HG03064 (cell line): ENCODE data around the gene NUP42.
"Not testable (repeated sequence)": the region's sequence is repeated elsewhere in the genome, so short reads cannot be mapped to it uniquely, and the experiment has no call there.

ENCODE experiments used
- ATAC-seq: cut with Tn5 transposase; IDR thresholded peaks from one replicate; pipeline ENCODE4 v1.9.1; 2021; ENCODE audit warnings: low read depth; ENCODE audit not compliant: unreplicated experiment

NUP42 gene

DNA sequence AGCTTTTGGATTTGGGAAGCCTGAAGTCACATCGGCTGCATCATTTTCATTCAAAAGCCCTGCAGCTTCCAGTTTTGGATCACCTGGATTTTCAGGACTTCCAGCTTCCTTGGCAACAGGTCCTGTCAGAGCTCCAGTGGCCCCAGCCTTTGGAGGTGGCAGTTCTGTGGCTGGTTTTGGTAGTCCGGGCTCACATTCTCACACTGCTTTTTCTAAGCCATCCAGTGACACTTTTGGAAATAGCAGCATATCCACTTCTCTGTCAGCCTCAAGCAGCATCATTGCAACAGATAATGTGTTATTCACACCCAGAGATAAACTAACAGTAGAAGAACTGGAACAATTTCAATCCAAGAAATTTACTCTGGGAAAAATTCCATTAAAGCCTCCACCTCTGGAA lies 18.5 kb downstream of the NUP42 start:
- no peak for ATAC-seq

- ATAC-seq: no peak
Observed at GRCh38 chr7:23204241-23204640, 22.4 kb downstream of the NUP42 start.

GRCh38 chr7:23205577-23205908 lies 23.7 kb downstream of the NUP42 start:
- ATAC-seq: no peak

DNA sequence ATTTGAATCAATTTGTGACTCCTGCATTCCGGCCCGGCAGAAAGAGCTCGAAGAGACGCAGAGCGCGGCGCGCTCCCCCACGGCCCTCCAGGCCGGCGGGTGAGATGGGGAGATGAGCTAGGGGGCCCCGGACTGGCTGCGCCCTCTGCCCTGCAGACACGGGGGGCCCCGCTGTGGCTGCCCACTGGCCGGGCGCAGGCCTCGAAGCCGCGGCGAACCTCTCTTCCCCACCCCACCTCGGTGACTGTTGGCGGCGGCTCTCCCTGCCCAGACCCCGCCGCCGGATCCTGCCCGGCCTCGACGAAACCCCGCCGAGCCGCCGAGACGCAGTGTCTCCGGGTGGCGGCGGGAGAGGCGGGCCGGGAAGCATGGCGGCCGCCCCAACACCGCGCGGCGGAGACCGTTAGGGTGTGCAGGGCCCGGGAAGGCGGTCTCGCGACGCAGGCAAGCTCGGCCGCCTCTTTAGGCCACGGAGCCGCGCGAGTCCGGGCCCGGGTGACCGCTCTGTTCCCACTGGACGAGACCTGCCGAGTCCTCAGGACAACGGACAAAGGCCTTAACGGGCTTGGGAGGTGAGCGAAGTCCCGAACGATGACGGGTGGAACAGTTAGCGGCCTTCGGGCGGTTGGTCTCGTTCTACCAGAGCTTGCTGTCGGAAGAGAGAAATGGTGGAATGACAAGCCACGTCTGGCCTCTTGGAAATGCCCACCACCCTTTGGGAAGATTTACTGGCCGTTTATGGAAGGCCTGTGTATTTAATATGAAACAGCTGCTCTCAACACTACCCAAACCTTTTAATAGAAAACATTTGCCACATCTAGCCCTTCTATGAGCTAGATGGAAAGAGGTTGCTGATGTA lies 24.3 kb downstream of the NUP42 start:
- no peak for ATAC-seq

GRCh38 chr7:23207021-23207420 lies 25.2 kb downstream of the NUP42 start:
- no peak for ATAC-seq

- ATAC-seq: no peak
Observed at GRCh38 chr7:23207884-23208283, 26.0 kb downstream of the NUP42 start.

GRCh38 chr7:23208316-23208715 lies 26.5 kb downstream of the NUP42 start:
- no peak for ATAC-seq

DNA sequence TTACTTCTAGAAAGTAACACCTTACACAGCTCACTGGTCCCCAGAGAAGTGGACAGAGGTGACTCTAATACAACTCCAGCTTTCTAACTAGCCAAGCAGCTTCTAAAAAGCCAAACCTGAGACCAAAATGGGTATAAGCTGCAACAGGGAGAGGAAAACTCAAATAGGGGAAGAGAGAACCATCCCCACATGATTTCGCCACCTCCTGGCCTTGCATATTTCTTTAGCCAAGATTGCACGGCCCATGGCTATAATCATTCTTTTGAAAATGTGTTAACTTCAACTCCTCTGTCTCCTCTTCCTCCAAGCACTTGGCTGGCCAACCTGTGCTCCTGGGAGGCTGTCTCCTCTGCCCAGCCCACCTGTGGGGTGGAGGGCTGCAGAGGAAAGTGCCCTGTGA lies 28.7 kb downstream of the NUP42 start:
- no peak for ATAC-seq

DNA sequence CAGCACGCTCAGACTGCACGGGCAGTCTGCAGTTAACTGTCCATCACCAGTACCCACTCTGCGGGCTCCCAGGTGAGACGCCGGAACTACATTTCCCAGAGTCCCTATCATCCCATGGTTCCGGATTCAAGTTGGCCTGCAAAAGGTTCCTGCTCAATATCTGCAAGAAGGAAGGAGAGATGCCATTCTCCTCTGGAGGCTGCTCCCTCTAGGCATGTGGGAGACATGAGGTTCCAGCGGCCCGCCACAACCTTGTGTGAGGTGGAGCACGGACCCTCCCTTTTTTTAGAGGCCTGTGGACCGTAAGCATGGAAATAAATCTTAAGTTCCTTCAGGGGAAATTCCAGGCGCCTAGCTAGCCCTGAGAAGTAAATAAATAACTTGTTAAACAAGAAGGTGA lies 29.7 kb downstream of the NUP42 start:
- ATAC-seq: no peak

- no peak for ATAC-seq
Observed at GRCh38 chr7:23212395-23212794, 30.5 kb downstream of the NUP42 start.

- ATAC-seq: no peak
Observed at GRCh38 chr7:23212841-23213240, 31.0 kb downstream of the NUP42 start.

DNA sequence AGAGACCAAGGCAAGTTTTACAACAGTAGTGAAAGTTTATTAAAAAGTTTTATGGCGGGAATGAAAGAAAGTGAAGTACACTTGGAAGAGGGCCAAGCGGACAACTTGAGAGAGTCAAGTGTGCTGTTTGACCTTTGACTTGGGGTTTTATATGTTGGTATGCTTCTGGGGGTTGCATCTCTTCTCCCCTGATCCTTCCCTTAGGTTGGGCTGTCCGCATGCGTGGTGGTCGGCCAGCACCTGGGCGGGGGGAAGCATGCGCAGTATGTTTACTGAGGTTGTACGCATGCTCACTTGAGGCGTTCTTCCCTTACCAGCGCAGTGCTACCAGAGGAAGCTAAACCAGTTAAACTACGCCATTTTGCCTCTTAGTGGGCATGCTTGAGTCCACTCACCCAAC lies 31.9 kb downstream of the NUP42 start:
- ATAC-seq: no peak

DNA sequence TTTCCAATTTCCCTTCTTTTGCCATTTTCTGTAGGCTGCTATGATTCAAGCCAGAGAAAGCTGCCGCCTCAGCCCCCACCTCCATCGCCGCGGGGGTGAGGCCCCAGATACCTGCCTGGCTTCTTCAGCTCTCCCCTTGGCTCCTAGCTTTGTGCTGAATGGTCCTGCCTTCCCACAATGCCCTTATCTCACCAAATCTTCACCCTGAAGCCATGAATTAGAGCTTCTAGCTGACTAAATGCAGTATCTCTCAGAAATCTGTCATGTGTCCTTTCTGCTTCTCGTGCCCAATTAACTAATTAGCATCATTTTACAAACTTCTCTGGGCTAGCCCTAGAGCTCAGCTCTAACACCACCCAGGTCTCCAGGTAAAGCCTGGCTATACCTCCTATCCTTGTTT lies 32.6 kb downstream of the NUP42 start:
- ATAC-seq: no peak

DNA sequence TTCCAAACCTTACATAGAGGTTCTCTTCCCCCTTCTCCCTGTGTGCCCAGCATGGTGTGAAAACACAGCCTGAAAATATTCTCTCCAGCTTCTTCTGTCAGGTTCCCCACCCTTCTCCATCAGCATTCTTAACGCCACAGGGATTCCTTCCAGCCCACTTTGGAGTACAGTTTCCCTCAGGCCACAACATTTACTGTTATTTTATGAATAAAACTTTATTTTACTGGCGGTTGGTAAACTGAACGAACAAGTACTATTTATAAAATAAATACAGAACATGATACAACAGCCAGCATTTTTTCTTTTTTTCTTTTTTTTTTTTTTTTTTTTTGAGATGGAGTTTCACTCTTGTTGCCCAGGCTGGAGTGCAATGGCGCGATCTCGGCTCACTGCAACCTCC lies 33.1 kb downstream of the NUP42 start:
- no peak for ATAC-seq

DNA sequence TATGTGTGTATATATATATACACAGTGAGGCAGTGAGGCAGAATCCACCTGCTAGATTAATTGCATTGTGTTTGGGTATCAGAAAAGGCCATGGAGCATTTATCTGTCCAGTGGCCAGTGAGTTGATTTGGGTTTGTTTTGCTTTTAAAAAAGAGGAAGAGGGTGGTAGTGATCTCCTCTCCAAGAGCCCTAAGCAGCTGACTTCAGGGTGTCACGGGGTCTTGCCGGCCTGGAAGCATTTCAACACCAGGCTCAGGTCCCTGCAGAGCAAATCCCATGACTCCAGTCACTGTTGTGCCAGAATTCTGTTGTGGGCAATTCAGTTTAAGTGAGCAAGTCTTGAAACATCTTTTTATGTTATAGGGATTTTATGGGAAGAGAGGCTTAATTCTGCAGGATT lies 34.2 kb downstream of the NUP42 start:
- no peak for ATAC-seq

DNA sequence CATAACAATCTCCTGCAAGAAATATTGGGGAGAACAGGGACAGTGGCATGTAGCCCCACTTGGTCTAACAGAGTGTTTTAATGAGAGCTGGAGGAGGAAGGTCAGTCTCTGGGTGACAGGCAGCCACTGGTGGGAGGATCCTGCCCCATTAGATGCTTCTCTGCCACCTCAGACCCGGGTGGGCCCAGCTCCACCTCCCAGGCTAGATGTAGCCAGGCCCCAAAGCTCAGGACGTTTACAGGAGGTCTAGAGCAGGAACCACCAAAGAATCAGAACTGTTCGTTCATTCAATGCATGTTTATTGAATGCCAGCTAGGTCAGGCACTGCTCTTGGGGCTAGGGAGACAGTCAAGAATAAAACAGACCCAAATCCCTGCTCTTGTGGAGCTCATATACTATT lies 36.3 kb downstream of the NUP42 start:
- ATAC-seq: no peak

- ATAC-seq: no peak
Observed at GRCh38 chr7:23220690-23221305, 39.0 kb downstream of the NUP42 start.

- ATAC-seq: no peak
Observed at GRCh38 chr7:23222439-23223030, 40.7 kb downstream of the NUP42 start.

DNA sequence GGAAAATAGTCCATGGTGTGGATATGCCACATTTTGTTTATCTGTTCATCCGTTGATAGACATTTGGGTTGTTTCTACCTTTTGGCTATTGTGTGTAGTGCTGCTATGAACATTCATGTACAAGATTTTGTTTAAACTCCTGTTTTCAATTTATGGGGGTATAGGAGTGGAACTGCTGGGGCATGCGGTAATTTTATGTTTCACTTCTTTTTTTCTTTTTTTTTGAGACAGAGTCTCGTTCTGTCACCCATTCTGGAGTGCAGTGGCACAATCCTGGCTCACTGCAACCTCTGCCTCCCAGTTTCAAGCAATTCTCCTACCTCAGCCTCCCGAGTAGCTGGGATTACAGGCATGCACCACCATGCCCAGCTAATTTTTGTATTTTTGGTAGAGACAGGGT lies 42.5 kb downstream of the NUP42 start:
- not testable (repeated sequence) for ATAC-seq

DNA sequence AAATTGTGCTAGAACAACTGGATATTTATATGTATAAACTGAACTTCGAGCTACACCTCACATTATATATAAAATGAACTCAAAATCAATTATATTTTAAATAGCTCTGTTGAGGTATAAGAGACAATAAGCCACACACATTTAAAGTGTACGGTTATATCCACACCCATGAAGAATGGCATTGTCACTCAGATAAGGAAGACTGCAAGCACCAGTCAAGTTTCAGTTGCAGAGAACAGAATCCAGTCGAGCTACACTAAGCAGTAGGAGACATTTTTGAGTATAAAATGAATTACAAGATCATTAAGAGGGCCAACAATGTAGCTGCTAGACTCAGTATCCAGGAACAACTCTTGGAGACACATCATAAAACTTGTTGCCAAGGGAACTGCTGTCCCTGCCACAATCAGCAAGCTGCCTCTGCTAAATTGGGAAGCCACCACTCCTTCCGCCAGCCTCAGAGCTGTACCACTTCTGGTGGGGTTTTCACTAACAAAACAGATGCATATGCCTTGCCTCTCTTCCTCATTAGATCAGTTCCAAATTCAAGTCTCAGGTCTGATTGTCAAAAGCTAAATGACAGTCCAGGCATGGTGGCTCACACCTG lies 45.1 kb downstream of the NUP42 start:
- ATAC-seq: no peak

GRCh38 chr7:23228412-23228811 lies 46.6 kb downstream of the NUP42 start:
- ATAC-seq: no peak
